GM18858 (cell line): ENCODE data around the gene SRL.
A peak's percentile ranks its signal among the peaks of the same experiment; 100 is the strongest.

Experiments
- ATAC-seq: cut with Tn5 transposase; IDR thresholded peaks from one replicate; pipeline ENCODE4 v1.9.1; 2021; ENCODE audit not compliant: unreplicated experiment

The SRL gene

DNA sequence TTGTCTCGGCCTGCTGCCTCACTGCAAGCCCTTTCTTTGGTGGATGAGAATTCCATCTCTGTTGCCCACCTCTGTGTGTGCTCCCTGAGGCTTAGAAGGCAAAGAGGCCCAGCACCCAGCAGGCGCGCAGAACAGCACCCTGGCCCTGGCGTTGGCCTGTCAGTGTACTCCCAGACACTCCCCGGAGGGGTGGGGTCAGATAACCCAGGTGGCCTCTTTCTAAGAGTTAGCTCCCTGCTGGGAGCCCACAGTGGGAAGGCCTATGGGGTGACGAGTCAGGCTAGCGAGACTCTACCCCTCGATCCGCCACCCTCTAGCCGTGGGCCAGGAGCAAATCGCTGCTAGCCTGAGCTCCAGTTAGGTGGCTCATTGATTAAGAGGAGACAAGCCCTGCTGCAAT is 38.1 kb downstream of the SRL start:
- ATAC-seq = no peak

DNA sequence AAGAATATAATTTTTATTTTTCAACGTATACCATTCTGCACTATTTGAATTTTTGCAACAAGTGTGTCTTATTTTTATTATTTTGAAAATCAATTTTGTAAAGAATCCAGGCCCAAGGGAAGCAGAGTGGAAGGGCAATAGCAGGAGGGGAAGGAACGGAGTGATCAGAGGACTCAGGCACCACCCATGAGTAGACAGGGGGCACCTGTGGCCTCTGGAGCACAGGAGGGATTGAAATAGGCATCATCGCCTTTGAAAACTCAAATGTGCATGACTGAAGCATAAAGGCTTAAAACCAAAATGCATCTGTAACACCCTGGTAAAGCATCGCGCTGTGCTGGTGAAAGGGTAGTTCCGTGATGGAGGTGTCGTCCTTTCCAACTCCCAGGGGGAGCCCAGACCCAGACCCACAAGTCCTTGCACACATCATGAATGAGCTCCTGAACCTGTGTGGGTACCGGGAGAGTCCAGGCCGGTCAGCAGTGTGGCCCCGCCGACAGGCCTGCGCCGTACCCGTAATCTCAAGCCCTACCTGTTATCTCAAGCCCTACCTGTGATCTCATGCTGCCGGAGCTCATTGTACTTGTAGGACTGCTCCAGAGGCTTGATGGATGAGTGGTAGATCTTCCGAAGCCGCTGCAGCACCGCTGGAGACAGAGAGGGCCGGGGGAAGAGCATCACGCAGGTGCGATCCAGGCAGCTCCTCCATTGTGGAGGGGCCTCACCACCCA is 39.1 kb downstream of the SRL start:
- no peak for ATAC-seq

DNA sequence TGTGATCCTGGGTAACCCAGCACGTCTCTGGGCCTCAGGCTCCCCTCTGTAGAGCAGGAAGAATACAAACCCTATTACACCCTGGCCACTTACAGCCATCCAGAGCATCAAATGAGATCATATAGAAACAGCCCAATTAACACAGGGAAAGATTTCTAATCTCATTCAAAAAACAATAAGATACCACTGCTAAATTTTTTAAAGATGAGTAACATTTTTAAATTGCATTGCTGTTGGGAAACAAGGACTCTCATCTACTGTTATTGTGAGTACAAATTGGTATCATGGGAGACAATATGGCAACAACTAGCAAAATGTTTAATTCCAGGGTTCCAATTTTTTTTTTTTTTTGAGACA is 41.1 kb downstream of the SRL start:
- no peak for ATAC-seq

DNA sequence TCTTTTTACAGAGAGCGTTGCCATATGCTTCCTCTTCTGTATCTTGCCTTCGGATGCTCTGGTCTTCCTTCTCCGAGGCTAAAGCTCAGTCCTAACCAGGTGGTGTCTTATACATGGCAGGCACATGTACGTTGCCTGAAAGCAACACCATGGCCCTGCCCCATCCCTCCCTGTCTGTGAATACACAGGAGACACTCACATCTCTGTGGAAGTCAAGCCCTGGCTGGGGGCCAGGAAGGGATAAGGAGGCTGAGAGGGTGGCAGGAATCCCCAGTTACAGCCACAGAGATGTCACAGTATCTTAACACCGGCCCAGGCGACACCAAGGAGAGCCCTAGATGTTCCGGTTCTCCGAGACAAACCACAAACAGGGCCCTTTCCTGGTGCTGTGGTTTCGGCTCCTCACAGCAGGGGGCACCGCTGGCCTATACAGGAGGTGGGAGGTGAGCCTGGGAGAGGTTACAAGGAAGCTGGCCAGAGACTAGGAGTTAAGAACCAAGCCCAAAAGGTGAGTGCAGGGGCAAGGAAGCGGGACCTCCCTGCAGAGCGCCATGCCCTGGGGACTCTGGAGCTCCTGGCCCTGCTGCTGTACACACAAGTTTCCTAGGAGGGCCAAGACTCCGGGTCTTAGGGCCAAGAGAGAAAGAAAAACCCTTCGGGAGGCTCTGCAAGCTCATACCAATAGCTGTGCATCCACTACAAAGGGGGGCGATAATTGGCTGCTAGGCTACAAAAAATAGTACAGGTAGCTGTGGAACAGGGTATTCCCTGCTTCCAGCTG is 41.7 kb downstream of the SRL start:
- no peak for ATAC-seq

DNA sequence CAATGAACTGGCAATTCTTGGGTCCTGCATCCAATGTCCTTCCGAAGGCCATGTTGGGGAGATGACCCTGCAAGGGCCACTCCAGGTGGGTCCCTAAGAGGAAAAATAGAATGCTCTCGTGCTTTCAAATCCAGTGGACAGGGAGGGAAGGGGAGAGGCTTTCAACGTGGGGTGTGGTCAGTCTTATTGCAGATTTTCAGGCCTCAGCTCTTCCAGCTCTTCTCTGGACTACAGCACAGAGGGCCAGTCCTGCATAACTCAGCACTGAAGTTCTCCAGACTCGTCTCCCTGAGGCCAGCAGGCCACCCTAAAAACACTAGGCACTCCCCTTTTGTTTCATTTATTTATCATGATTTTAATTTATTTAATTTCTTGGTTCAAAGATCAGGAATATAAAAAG is 43.1 kb downstream of the SRL start:
- ATAC-seq = no peak

DNA sequence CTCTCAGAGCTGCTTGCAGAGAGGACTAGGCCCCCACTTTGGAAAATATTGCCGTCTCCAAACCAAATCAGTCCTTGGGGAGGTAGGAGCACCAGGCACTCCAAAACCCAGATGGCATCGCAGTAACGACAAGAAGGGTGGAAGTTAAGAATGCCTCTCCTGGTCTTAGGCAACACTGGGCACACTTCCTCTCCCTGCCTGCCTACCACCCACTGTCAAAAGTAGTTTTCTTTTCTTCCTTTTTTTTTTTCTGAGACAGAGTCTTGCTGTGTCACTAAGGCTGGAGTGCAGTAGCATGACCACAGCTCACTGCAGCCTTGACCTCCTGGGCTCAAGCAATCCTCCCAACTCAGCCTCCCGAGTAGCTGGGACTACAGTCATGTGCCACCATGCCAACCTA is 47.2 kb downstream of the SRL start:
- no peak for ATAC-seq

DNA sequence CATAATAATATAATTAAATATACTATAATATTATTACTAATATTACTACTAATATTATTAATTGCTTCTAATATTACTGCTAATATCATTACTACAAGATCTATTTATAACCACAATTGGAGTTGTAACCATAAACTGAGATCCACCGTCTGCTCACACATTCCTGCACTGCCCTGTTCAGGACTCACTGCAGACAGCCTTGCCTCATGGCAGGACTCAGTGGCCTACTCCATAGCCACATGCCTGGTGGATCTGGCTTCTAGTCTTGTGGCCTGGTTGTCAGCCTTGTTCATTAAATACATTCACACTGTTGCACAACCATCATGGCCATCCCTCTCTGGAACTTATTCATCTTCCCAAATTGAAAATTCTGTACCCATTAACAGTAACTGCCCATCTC is 48.0 kb downstream of the SRL start:
- ATAC-seq = no peak

DNA sequence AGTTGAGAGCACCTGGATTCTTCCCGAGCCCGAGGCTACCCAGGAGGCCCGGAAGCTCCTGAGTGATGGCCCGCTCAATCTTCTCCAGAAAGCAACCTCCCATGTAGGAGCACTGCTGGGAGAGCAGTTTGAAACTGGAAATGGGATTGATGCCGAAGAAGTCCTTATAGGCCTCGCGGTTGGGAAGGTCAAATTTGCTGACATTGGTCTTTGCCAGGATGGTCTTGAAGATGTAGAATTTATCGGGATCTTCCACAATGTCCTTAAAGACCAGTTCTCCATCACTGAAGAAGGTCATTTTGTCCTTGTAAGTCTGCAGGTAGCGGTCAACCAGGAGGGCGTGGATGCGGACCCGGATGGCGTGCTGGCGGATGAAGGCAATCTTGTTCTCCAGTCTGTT is 49.7 kb downstream of the SRL start:
- ATAC-seq = no peak

DNA sequence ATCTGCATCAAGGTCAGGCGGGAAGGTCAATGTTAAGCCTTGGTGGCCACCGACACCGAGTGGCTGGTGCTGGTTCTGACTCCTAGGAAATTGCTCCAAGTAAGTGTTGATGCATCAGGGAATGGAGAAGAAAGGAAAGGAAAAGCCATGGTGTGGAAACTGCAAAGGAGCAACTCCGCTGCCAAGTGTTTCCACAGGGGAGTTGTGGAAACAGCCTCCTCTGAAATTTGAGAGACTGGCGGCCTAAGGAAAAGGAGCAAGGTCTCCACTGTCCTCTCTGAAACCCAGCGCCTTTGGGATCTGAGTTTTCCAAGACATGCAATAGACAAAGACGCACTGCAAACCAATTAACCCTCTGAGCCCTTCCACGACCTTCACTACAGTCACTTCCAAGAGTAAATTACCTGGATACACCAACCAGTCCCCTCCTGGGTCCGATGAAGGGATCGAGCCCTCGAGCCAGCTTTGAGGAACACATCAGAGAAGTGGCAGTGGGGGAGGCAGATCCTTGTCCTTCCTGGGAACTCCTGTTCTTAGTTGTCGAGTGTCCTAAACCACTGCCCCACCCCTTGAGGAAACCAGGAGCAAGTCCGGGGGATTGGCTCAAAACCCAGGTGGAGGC is 51.1 kb downstream of the SRL start:
- ATAC-seq = no peak

DNA sequence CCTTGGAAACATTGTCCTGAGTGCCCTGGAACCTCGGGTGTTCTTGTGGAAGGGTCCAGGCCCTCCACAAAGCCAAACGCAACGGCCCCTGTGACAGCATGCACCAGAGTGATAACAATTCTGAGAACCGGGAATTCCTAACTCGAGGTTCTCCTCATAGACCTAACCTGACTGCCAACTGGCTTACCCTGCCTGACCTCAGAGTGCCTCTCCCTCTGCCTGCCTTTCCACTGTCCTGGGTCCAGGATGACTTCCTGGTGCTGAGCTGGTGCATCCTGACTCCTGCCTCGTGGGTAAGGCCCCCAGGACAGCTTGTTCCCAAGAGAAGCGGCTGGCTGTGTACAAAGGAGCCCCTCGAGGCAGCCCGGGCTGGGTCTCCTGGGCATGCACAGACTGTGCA is 51.8 kb downstream of the SRL start:
- ATAC-seq = no peak

DNA sequence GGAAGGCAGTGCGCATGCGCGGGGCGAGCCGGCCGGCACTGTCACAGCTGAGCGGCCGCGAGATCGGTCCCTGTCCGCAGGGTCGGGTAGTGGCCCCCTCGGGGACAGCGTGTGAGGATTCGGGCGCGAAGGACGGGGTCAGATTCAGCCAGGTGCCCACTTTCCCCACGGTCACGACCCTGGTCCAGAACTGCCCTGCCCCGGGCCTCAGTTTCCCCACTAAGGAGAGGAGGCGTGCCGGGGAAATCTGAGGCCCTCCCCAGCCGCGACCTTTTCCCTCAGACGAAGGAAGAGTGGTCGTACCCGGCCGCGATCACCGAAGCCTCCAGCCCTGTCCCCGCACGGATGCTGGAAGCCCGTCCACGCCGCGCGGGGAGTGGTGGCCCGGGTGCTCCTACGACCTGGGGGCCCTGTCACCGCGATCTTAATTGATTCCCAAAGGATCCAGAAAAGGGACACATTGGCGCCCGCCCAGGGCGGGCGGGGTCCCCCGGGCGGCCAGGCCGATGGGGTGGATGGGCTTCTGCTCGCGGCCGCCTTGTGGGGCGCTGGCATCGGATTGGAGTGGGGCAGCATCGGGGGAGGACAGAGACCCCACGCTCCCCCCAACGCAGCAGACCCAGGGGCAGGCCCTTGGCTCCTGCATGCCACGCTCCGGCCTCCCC is 57.7 kb downstream of the SRL start:
- ATAC-seq = no peak

DNA sequence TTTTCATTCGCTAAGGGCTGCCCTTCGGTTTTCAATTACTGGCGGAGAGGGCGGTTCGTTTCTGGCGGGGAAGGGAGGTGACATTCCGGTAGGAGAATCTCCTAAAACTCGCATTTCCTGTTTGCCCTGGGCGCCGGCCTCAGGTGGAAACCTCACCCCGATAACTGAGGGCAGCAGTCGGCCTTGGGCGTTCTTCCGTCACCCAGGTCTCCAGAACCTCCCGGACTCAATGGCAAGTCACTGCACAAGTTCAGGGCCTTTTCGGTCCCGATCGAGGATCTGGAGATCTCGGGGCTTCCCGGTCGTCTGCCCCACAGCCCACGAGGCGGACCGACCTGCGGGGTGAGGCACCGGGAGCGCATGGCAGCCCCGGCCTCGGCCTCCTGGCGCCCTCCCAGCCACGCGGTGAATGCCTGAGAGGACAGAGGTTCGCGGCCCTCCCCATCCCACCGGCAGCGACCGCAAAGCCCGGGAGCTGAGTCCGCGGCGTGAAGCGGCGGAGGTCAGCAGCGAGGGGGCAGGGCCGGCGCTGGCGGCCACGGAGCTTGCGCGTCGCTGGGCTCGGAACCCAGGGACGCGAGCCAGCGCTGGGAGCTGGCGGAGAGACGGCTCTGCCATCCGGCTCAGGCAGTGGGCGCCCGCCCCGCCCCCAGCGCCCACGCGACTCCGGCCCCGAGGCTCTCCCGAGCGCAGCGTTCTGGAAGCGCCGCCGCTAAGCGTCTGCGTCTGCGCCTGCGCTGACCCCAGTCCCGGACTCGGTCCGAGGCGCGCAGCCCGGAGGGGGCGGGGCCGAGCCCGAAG is 58.4 kb downstream of the SRL start:
- peak; percentile 69 for ATAC-seq

DNA sequence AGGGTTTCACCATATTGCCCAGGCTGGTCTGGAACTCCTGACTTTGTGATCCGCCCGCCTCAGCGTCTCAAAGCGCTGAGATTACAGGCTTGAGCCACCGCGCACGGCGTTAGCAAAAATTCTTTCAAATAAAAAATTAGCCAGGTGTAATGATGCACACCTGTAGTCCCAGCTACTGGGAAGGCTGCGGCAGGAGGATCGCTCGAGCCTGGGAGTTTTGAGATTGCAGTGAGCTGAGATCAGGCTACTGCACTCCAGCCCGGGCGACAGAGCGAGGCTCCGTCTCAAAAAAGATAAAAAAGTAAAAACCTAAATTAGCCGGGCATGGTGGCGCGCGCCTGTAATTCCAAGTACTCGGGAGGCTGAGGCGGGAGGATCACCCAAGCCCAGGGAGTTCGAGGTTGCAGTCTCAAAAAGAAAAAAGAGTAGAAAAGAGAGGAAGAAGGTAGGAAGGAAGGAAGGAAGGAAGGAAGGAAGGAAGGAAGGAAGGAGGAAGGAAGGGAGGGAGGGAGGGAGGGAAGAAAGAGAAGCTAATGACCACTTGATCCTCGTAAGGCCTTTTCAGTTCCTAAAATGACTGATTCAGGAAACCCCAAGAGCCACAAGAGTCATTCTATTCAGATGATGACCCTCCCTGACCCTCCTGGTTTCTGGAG is 59.2 kb downstream of the SRL start:
- ATAC-seq = peak; percentile 29

DNA sequence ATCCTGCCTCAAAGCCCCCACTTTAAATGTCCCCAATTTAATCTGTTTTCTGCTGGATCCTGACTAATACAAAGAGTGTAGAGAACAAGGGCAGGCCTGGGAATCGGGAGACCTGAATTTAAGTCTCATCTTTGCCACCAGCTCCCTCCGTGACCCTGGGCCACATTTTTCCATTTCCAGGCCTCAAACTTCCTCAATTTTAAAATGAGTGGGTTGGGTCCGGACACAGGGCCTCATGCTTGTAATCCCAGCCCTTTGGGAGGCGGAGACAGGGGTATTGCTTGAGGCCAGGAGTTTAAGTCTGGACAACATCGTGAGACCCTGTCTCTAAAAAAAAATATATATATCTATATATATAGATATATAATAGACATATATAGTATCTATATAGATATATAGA is 61.4 kb downstream of the SRL start:
- ATAC-seq = no peak

DNA sequence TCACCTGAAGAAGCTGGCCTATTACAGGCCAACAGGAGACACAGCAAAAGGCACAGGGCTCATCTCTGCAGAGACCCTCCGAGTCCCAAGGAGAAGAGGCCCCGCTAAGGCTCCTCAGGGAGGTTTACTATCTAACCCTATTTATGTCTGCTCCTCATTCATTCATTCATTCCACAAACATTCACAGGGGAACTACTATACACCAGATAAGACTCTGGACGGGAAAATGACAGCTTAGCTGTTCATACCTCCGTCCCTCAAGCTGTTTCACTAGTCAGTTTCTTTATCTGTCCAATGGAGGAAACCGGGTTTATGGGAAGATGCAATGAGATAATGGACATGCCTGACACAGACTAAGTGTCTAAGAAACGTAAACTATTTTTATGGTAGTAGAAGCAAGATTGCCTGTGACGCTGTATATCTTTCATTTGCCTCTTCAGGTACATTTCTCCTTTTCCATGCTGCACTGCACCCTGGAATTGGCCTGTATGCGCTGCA is 62.1 kb downstream of the SRL start:
- ATAC-seq = no peak

DNA sequence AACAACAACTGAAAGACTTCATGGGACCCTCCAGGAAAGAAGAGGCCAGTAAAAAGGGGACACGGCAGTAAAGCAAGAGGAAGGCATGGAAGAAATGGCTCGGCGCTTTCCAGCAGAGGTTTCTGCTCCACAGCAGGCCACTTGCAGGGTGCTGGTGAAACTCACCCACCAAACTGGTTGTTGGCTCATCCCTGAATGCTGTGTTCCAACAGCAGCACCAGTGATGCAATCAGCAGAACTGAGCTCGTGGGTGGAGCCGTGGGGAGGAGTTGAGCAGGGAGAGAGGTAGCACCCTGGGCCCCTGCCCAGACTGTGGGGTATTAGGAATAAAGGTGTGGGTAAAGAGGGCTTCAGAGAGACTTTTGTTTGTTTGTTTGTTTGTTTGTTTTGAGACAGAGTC is 62.9 kb downstream of the SRL start:
- no peak for ATAC-seq

DNA sequence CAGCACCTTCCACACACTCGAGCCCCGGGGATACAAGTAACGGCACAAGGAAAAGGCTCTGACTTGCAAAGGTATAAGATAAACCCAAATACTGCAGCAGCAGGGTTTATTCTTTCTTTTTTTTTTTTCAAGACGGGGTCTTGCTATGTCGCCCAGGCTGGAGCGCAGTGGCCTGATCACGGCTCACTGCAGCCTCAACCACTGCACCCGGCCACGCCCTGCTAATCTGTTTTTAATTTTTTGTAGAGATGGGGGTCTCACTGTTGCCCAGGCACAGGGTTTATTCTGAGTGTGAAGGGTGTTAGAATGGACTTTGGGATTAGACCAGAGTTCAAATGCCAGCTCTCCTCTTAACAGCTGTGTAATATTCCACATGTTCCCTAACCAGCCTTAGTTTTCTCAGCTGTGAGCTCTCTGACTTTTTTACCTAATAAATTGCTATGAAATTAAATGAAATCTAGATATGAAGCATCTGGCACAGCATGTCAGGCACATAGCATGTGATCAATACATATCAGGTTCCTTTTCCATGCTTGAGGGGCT is 63.3 kb downstream of the SRL start:
- no peak for ATAC-seq

DNA sequence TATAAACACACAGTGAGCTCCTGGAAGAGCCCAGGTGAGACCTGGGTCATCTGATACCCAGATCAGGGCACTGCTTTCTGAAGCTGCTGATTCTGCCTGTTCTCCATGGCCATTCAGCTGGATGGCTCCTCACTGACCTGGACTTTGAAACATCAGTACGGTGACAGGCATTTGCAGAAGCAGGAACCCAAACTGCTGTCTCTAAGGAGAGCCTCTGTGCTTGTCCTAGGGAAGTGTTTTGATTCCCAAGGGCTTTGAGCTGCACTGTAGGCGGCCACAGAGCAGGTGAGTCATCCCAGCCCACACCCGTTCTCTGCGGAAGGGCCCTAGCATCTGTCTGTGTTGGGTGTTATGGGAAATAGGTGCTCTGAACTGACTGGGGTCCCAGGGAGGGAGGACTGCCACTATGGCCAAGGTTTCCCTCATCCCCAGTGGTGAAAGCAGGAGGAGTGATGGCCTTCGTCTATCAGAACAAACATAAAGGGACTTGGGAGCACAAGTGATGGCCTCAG is 64.9 kb downstream of the SRL start:
- ATAC-seq = no peak

DNA sequence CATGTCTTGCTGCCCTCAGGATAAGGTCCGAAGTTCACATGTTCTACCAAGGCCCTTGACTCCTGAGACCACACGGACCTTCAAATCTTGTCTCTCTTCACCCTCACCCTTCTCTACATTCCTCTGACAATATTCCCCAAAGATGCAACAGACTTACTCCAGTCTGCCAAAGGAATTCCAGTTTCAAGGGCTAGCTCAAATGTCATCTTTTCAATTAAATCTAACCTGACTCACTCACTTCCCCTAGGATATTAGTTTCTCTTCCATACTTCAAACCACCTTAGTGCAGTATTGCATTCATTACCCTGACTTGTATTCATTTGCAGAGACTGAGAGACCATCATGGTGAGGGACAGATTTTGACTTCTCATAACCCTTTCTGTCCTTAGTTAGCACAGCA is 66.0 kb downstream of the SRL start:
- no peak for ATAC-seq

DNA sequence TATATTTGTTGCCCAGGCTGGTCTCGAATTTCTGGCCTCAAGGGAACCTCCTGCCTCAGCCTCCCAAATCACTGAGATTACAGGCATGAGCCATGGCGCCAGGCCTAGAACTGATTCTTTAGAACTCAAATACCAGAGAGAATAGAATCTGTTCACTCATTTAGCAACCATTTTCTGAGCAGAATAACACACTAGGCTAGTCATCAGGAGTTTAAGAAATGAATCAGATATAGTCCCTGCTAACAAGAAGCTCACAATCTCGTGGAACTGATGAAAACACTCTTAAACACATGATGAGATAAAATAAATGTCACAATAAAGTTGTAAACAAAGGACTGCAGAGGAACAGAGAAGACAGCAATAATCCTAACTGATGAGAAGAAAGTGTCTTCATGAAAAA is 69.8 kb downstream of the SRL start:
- ATAC-seq = no peak
